NCI-H2081 (cell line): ENCODE results near the gene ZNF579.
A peak's percentile ranks its signal among the peaks of the same experiment; 100 is the strongest.

Experiments used
- DNase-seq, 2 experiments: peaks; one replicate each; lab custom pipeline; 2025; lab: John Stamatoyannopoulos, UW

Gene ZNF579

GRCh38 chr19:55567708-55568328, 12.8 kb downstream of the ZNF579 start:
- DNase-seq, result no peak

DNA sequence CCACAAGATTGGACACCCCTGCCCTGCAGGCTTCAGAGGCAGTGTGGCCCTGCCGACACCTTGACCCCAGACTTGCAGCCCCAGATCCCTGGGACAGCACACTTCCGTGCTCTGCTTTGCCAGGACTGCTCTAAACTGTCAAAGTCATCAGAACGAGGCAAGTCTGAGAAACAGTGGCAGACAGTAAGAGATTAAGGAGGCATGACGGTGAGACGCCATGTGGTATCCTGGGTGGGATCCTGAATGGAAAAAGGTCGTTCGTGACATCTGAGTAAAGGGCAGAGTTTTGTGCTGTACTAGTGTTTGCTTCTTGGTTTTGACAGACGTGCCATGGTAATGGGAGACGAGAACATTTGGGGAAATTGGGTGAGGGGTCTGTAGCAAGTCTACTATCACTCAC, 13.8 kb downstream of the ZNF579 start:
- no peak for DNase-seq

DNA sequence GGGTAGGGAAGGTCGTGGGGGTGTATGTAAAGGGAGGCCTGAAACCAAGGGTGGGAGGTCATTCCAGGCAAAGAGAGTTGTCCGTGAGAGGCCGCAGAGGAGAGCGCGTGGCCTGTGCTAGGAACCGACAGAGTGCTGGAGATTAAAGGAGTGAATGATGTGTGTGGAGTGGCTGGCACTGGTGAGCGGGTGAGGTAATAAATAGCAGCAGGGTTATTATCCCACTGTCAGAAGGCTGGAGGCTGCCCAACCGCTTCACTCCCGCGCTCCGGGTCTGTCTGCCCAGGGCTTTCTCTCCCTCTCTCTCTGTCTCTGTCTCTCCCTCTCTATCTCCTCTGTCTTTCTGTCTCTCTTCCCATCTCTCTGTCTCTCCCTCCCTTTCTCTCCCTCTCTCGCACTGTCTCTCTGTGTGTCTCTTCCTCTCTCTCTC, 17.4 kb downstream of the ZNF579 start:
- DNase-seq, result no peak

- DNase-seq, result no peak
Observed at GRCh38 chr19:55559684-55560083, 21.0 kb downstream of the ZNF579 start.

- DNase-seq, result peak; percentile 53 to 76
Observed at GRCh38 chr19:55554741-55555152, 25.9 kb downstream of the ZNF579 start.

DNA sequence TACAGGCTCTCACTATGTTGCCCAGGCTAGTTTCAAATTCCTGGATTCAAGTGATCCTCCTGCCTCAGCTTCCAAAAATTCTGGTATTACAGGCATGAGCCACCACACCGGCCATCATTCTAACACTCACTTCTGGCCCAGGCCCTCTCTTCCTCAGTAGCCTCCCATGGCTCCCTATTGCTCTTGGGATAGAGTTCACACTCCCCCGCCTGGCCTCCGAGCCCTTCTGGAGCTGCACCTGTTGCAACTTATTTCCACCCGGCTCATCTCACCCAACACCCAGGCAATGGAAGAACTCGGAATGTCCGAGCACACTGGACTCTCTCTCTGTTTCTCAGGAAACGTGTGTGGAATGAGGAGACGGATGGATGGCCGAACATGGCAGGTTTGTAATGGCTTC, 26.3 kb downstream of the ZNF579 start:
- DNase-seq, result no peak

- no peak for DNase-seq
Observed at GRCh38 chr19:55553217-55554182, 27.1 kb downstream of the ZNF579 start.

GRCh38 chr19:55552620-55553019, 28.0 kb downstream of the ZNF579 start:
- peak in 1 of 2 experiments; percentile 49 for DNase-seq

- peak in 1 of 2 experiments; percentile 49 for DNase-seq
Observed at GRCh38 chr19:55552206-55552605, 28.4 kb downstream of the ZNF579 start.

- DNase-seq, result no peak
Observed at GRCh38 chr19:55550321-55550650, 30.4 kb downstream of the ZNF579 start.

DNA sequence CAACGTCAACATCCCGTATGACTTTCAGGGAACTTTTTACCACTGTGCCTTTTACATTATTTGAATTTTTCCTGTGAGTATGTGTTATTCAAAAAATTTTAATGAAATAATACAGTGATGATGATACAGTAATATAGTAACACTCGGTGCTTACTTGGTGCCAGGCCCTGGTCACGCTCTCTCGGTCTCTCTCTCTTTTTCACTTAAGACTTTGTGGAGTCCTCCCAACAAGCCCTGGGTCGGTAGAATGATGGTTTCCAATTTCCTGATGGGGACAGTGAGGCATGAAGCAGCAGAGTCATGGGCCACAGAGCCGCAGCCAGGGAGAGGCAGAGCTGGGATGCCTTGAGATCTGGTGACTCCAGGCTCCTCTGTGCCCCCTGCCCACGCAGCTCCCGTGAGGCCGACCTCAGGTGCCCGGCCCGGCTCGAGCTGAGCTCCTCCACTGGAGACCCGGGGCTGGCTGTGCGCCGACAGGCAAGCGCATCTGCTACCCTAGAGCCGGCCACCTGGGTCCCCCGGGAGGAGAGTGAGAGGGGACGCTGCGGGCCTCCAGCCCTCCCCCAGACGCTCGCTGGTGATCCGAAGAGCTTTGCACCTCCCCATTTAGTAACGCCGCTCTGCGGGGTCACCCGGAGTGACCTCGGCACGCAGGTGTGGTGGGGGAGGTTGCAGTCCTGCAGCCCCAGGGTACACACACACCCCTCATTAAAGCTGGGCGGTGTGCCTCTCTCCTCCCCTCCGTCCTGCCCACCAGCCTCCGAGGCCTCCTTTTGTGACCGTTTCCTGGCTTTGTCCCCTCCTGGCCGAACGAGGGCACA, 30.9 kb downstream of the ZNF579 start:
- DNase-seq, result peak; percentile 68 to 75

- no peak for DNase-seq
Observed at GRCh38 chr19:55546822-55547614, 33.6 kb downstream of the ZNF579 start.

DNA sequence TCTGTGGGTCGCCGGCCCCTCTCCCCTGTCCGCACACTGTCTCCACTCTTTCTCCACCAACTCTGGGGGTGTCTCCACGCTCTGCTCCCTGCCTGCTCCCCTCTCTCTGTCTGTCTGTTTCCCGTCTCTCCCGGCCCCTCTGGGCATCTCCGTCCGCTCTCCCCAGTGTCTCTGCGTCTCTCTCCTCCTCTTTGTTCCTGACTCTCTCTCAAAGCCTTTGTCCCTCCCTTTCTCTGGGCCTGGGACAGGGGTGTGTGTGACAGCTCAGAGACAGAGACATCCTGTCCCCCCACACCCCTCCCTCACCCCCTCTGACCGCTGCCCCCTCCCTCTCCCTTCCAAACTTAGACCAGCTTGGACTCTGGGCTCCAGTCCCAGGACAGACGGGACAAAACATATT, 34.6 kb downstream of the ZNF579 start:
- DNase-seq, result no peak

- no peak for DNase-seq
Observed at GRCh38 chr19:55545443-55545842, 35.2 kb downstream of the ZNF579 start, which contains the start of gene SBK3. Gene SBK3 (minus strand): TSS chr19:55545543. CDS start chr19:55545543, 0 bp downstream.

- DNase-seq, result no peak
Observed at GRCh38 chr19:55544776-55545439, 35.7 kb downstream of the ZNF579 start.

GRCh38 chr19:55544014-55544413, 36.6 kb downstream of the ZNF579 start:
- no peak for DNase-seq

DNA sequence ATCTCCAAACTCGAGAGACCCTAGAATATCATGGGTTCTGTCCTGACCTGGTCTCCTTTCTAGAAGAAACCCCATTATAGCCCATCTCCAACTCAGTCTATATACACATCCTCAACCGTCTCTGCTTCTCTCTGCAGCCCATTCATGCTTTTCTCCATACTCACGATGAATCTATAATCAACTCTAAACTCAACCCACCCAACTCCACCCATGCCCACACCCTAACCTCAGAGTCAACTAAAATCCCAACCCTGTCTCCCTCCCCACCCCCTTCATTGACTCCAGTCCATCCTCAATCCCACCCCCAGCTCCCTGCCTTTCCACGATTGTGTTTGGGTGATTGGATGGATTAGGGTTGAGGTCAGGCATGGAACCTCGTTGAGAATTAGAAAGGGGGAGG, 37.1 kb downstream of the ZNF579 start:
- DNase-seq, result no peak

- DNase-seq, result no peak
Observed at GRCh38 chr19:55542292-55542855, 38.3 kb downstream of the ZNF579 start.

DNA sequence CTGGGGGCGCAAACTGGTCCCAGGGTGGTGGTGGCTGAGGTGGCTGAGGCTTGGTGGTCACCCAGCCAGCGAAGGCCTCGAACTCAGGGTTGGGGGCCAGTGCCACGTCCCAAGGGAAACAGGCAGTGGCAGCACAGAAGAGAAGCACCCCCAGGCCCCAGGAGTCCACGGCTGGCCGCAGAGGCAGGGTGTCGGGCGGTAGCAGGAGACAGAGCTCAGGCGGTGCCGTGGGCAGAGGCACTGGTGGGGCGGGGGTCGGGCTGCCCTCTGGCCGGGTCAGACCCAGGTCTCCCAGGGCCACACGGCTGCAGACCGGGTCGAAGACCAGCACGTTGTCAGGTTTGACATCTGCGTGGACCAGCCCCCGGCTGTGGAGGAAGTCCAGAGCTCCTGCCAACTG, 39.6 kb downstream of the ZNF579 start:
- no peak for DNase-seq

GRCh38 chr19:55540619-55541018, 40.0 kb downstream of the ZNF579 start:
- DNase-seq, result no peak
